ENCODE data around the gene SLC25A3.
"Not testable (repeated sequence)": the region's sequence is repeated elsewhere in the genome, so short reads cannot be mapped to it uniquely, and the experiment has no call there.

Gene SLC25A3

DNA sequence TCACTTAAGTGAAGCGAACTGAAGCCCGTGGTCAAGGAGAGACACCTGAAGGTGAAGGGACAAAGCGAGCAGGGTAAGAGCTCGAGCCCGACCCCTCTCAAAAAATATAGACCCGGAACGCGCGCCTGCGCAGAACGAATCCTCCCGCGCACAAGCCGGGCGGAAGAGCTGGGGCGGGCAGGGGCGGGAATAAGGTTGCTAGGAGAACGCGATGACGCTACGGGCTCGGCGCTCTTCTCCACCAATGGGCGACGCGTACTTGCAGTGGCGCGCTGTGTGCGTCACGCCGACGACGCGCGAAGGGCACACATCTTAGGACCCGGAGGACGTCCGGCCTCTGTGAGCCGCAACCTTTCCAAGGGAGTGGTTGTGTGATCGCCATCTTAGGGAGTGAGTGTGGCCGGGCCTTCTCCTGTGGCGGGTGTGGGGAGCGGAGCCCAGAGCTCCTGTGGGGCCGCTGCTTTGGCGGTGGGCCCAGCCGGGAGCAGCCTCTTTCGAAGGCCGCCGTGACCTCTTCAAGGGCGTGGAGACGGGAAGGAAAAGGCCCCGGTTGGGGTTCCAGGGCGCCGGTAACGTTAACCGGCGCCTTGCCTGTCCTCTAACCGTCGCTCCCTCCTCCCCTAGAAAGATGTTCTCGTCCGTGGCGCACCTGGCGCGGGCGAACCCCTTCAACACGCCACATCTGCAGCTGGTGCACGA lies at the start of gene SLC25A3:
TSS of gene SLC25A3 (plus strand) at position 336 of the 699 bp plus-strand sequence. CDS start at position 629, 293 bp downstream.
- intact Hi-C loops (cut with micrococcal nuclease), result loop anchor here (1.0 kb wide), 1 partner anchor 52 kb away; the partner anchor contains the start of gene APAF1
- Mint-ChIP-seq H3K27ac (peak within 1 kb of the TSS; percentile 92), H3K4me1 (ENCODE audit: low read depth) (peaks cover 23% of the 10 kb centered on the region), H3K4me3 (peak within 1 kb of the TSS; percentile 95), H3K27me3 (no peaks in the 10 kb centered on the region), H3K9me3 (no peaks in the 10 kb centered on the region), H3K36me3 (ENCODE audit: low read depth) (peaks cover 50% of the 10 kb centered on the region)

DNA sequence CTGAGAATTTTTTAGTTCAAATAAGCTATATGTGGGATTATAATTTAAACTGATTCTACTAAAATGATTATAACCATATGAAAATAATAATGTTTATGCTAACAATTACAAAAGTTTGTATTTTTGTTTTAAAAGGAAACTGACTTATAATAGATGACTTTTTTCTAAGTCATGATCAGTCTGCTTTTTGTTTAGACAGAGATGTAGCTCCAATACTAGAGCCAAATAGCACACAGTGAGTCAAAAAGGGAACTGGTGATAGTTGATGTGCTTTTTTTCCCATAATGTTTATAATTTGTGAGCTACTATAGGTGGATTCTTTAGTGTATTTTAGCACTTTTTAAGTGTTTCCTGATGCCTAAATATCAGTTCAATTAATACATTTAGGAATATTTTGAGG lies 49.8 kb upstream of the SLC25A3 start:
- Mint-ChIP-seq H3K4me3 (no peak overlapping the region), H3K9me3 (no peaks in the 10 kb centered on the region), H3K27me3 (no peaks in the 10 kb centered on the region), H3K36me3 (ENCODE audit: low read depth) (peaks cover 73% of the 10 kb centered on the region), H3K4me1 (ENCODE audit: low read depth) (no peaks in the 10 kb centered on the region), H3K27ac (no peak overlapping the region)
- intact Hi-C loops (cut with micrococcal nuclease), result no loop called here

DNA sequence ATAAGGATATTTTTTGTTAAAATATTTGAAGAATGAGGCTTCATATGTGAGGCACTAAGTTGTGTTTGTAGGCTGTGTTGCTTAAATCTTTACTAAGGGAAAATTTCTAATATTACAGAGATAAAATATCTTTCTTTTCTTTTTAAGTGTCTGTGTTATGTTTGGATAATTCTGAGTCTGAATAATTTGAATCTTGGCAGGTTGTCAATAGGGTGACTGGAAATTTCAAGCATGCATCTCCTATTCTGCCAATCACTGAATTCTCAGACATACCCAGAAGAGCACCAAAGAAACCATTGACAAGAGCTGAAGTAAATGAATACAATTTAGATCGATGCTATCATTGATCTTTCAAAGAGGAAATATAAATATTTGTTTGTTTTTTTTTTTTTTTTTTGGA lies 48.7 kb upstream of the SLC25A3 start:
- Mint-ChIP-seq H3K27ac (no peak overlapping the region), H3K36me3 (ENCODE audit: low read depth) (peaks cover 73% of the 10 kb centered on the region), H3K4me1 (ENCODE audit: low read depth) (no peaks in the 10 kb centered on the region), H3K4me3 (no peak overlapping the region), H3K9me3 (no peaks in the 10 kb centered on the region), H3K27me3 (no peaks in the 10 kb centered on the region)
- intact Hi-C loops (cut with micrococcal nuclease), result no loop called here

DNA sequence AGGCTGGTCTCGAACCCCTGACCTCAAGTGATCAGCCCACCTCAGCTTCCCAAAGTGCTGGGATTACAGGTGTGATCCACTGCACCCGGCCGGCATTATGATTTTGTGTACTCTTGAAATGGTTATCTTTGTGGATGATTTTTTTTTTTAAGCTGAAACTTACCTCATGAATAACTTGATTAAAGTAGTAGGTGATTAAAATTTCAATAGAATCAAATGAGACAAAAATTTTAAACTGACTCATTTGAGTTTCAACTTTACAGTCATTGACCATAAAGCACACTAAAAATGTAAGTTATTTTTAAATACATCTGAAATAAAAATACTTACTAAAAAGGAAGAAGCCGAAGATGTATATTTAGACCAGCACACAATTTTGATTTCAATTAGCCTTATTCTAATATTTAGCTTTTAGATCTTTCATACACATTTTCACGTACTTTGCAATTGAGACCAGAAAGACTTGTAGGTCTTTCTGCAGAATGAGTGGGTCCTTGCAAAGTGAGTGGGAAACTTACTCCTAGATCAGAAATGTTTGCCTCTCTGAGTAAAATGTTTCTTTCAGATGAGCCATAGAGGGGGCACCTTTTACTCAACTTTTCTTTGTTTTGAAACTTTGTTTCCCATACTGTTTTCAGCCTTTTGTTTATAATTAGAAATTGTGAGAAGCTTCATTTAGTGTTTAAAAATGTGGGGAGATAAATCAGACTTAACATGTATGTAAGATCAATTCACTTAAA lies 43.9 kb upstream of the SLC25A3 start:
- Mint-ChIP-seq H3K4me1 (ENCODE audit: low read depth) (peaks cover 9% of the 10 kb centered on the region), H3K9me3 (no peaks in the 10 kb centered on the region), H3K27ac (no peak overlapping the region), H3K4me3 (no peak overlapping the region), H3K36me3 (ENCODE audit: low read depth) (peaks cover 70% of the 10 kb centered on the region), H3K27me3 (no peaks in the 10 kb centered on the region)
- intact Hi-C loops (cut with micrococcal nuclease), result no loop called here

DNA sequence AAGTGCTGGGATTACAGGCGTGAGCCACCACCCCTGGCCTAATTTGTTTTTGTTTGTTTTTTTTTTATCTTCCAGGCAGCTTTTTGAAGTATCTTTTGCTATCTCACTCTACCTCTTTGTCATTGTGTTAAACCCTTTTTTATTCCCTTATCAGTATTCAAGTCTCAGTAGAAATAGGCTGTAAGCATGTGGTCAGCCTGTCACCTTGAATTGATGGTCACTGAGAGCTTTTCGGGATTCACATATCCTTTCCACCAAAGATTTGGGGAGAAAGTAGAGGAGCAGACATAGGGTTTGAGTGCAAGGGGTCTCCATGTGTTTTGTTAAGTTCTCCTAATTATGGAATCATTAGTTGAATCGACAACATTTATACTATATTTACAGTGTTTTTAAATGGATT lies 41.7 kb upstream of the SLC25A3 start:
- Mint-ChIP-seq H3K27ac (no peak overlapping the region), H3K4me3 (no peak overlapping the region), H3K27me3 (no peaks in the 10 kb centered on the region), H3K36me3 (ENCODE audit: low read depth) (peaks cover 52% of the 10 kb centered on the region), H3K4me1 (ENCODE audit: low read depth) (peaks cover 9% of the 10 kb centered on the region), H3K9me3 (no peaks in the 10 kb centered on the region)
- intact Hi-C loops (cut with micrococcal nuclease), result no loop called here

DNA sequence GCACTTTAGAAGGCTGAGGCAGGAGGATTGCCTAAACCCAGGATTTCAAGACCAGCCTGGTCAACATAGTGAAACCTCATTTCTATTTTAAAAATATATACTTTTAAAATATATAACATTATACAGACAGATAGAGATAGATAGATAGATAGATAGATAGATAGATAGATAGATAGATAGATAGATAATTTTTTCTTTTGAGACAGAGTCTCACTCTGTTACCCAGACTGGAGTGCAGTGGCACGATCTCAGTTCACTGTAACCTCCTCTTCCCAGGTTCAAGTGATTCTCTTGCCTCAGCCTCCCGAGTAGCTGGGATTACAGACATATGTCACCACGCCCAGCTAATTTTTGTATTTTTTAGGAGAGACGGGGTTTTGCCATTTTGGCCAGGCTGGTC lies 35.4 kb upstream of the SLC25A3 start:
- H3K4me3 Mint-ChIP-seq; H3K27ac Mint-ChIP-seq; H3K36me3 Mint-ChIP-seq (ENCODE audit: low read depth); H3K4me1 Mint-ChIP-seq (ENCODE audit: low read depth); H3K9me3 Mint-ChIP-seq; H3K27me3 Mint-ChIP-seq; intact Hi-C loops (cut with micrococcal nuclease): not testable (repeated sequence)

DNA sequence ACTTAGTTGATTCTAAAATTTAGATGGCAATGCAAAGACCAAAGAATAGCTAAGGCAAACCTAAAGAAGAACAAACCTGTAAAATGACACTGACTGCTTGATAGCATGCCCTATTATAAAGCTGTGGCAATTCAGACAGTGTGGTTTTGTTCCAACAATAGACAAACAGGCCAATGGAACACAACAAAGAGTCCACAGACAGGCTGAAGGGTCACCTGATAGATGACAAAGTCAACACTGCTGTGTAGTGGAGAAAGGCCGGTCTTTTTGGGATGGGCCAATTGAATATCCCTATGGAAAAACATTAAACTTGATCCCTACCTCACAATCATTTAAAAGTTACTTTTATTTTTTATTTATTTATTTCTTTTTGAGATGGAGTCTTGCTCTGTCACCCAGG lies 33.8 kb upstream of the SLC25A3 start:
- Mint-ChIP-seq H3K27ac (no peak overlapping the region), H3K9me3 (no peaks in the 10 kb centered on the region), H3K36me3 (ENCODE audit: low read depth) (no peaks in the 10 kb centered on the region)

DNA sequence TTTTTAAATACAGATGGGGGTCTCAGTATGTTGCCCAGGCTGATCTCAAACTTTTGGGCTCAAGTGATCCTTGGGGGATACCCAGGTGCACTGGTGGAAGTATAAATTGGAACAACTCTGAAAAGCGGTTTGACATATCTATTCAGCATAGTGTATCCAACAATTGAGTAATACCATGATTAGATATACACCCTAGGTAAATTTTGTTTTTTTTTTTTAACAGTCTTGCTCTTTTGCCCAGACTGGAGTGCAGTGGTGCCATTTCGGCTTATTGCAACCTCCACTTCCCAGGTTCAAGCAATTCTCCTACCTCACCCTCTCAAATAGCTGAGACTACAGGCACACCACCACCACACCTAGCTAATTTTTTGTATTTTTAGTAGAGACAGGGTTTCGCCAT lies 31.6 kb upstream of the SLC25A3 start:
- Mint-ChIP-seq H3K4me1 (ENCODE audit: low read depth) (no peaks in the 10 kb centered on the region), H3K27ac (no peak overlapping the region), H3K27me3 (no peaks in the 10 kb centered on the region), H3K4me3 (no peak overlapping the region), H3K9me3 (no peaks in the 10 kb centered on the region), H3K36me3 (ENCODE audit: low read depth) (no peaks in the 10 kb centered on the region)
- intact Hi-C loops (cut with micrococcal nuclease), result no loop called here

More for the DNA sequence above, 33.8 kb upstream of the SLC25A3 start:
- Mint-ChIP-seq H3K27me3 (no peaks in the 10 kb centered on the region), H3K4me1 (ENCODE audit: low read depth) (no peaks in the 10 kb centered on the region), H3K4me3 (no peak overlapping the region)
- intact Hi-C loops (cut with micrococcal nuclease), result no loop called here

DNA sequence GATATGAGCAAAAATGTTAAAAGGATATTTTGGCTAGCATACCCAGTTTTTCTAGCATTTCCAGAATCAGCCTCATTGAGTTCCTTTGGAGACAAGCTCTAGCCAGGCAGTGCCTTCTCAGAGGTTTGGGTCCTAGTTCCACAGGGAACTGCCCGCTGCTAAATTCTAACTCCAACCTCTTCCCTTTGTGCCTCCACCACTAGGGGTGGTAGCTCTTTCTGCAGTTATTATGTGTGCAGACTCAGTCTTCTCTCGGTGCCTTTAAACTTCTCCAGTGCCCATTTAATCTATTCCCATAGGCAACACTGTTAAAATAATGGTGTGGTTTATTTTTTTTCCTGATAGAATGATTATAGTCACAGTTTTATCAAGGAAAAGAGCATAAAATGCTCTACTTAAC lies 21.5 kb upstream of the SLC25A3 start:
- no peaks in the 10 kb centered on the region for H3K4me1 Mint-ChIP-seq (ENCODE audit: low read depth)
- intact Hi-C loops (cut with micrococcal nuclease), result no loop called here
- no peaks in the 10 kb centered on the region for H3K36me3 Mint-ChIP-seq (ENCODE audit: low read depth)
- H3K9me3 Mint-ChIP-seq, result no peaks in the 10 kb centered on the region
- H3K27ac Mint-ChIP-seq, result no peak overlapping the region
- H3K27me3 Mint-ChIP-seq, result no peaks in the 10 kb centered on the region
- no peak overlapping the region for H3K4me3 Mint-ChIP-seq

DNA sequence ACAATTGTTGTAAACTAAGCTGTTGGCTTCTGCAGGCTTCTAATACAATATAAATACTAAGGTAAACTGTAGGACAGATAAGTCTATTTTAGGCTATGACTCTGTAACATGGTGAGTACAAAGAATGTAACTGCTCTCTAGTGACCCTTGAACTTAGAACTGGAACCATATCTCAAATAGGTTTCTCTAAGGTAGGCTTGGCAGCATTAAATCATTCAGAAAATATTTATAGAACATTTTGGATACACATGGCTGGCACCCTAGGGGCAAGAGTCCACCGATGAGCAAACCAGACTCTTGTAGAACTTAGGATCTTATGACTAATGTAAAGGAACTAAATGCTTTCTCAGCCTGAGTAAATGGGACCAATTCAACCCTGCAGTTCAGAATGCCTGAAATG lies 19.4 kb upstream of the SLC25A3 start:
- Mint-ChIP-seq H3K36me3 (ENCODE audit: low read depth) (no peaks in the 10 kb centered on the region), H3K4me1 (ENCODE audit: low read depth) (no peaks in the 10 kb centered on the region), H3K9me3 (no peaks in the 10 kb centered on the region), H3K4me3 (no peak overlapping the region), H3K27me3 (no peaks in the 10 kb centered on the region), H3K27ac (no peak overlapping the region)
- intact Hi-C loops (cut with micrococcal nuclease), result no loop called here

DNA sequence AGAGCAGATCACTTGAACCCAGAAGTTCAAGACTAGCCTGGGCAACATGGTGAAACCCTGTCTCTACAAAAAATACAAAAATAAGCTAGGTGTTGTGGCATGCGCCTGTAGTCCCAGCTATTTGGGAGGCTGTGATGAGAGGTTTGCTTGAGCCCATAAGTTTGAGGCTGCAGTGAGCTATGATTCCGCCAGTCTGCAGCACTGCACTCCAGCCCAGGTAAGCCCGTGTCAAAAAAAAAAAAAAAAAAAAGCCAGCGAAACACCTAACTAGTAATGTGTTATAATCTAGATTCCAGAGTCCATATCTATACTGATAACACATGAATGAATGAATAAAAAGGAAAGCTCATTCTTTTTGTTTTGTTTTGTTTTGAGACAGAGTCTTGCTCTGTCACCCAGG lies 18.5 kb upstream of the SLC25A3 start:
- intact Hi-C loops (cut with micrococcal nuclease), result no loop called here
- Mint-ChIP-seq H3K27ac (no peak overlapping the region), H3K9me3 (no peaks in the 10 kb centered on the region), H3K27me3 (no peaks in the 10 kb centered on the region), H3K4me3 (no peak overlapping the region), H3K36me3 (ENCODE audit: low read depth) (no peaks in the 10 kb centered on the region), H3K4me1 (ENCODE audit: low read depth) (no peaks in the 10 kb centered on the region)

DNA sequence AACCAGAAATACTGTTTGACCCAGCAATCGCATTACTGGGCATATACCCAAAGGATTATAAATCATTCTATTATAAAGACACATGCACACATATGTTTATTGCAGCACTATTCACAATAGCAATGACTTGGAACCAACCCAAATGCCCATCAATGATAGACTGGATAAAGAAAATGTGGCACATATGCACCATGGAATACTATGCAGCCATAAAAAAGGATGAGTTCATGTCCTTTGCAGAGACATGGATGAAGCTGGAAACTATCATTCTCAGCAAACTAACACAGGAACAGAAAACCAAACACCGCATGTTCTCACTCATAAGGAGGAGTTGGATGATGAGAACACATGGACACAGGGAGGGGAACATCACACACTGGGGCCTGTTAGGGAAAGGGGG lies 16.7 kb upstream of the SLC25A3 start:
- H3K27ac Mint-ChIP-seq; H3K4me1 Mint-ChIP-seq (ENCODE audit: low read depth); H3K4me3 Mint-ChIP-seq; H3K36me3 Mint-ChIP-seq (ENCODE audit: low read depth); H3K27me3 Mint-ChIP-seq; intact Hi-C loops (cut with micrococcal nuclease); H3K9me3 Mint-ChIP-seq: not testable (repeated sequence)

DNA sequence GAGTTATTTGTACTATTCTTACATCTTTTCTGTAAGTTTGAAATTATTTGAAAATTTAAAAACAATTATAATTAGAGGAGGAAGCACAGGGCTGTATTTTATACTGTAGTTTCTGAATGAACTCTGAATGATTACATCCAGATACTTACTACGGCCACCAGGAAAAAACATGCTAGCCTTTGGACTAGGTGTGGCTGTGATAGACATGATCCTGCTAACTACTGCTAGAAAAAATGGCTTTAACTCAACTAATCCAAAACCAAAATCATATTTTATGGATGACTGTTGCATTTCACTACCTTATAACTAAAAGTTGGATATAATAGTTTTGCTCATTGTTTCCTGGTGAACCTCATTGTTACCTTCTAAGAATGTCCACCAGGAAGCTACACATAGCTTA lies 15.1 kb upstream of the SLC25A3 start:
- intact Hi-C loops (cut with micrococcal nuclease), result no loop called here
- Mint-ChIP-seq H3K27me3 (no peaks in the 10 kb centered on the region), H3K36me3 (ENCODE audit: low read depth) (no peaks in the 10 kb centered on the region), H3K4me1 (ENCODE audit: low read depth) (no peaks in the 10 kb centered on the region), H3K9me3 (no peaks in the 10 kb centered on the region), H3K4me3 (no peak overlapping the region), H3K27ac (no peak overlapping the region)

DNA sequence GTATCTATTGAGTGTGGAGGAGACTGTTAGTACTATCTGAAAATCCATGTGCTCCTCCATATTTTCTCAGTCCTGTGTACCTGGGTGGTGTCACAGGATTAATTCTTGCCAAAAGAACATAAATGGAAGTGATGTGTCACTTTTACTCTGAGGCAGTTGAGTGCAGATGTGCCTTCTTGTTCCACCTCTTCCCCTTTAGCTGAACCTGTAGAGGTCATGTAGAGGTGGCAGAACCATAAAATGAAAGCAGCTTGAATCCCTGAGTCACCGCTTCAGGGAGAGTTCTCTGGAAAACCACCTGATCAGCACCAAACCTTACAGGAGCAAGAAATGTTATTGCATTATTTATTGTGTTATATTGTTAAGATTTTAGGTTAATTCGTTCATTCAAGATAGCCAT lies 14.7 kb upstream of the SLC25A3 start:
- H3K4me3 Mint-ChIP-seq, result no peak overlapping the region

DNA sequence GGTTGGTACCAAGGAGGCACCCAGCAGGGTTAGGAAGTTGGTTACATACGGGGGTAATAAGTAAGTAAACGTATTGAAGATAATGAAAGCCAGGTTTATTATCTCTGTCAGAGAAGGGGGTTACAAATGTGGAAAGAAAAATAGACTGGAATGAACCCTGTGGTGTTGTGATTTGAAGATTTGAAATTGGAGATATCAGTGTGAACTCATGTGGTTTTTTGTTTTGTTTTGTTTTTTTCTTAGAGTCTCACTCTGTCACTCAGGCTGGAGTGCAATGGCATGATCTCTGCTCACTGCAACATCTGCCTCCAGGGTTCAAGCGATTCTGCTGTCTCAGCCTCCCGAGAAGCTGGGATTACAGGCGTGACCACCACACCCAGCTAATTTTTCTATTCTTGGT lies 14.1 kb upstream of the SLC25A3 start:
- Mint-ChIP-seq H3K4me3 (no peak overlapping the region), H3K9me3 (no peaks in the 10 kb centered on the region), H3K4me1 (ENCODE audit: low read depth) (no peaks in the 10 kb centered on the region), H3K27ac (no peak overlapping the region), H3K36me3 (ENCODE audit: low read depth) (no peaks in the 10 kb centered on the region), H3K27me3 (no peaks in the 10 kb centered on the region)
- intact Hi-C loops (cut with micrococcal nuclease), result no loop called here

More for the DNA sequence above, 14.7 kb upstream of the SLC25A3 start:
- H3K36me3 Mint-ChIP-seq (ENCODE audit: low read depth), result no peaks in the 10 kb centered on the region
- H3K4me1 Mint-ChIP-seq (ENCODE audit: low read depth), result no peaks in the 10 kb centered on the region
- H3K27me3 Mint-ChIP-seq, result no peaks in the 10 kb centered on the region
- no peak overlapping the region for H3K27ac Mint-ChIP-seq
- intact Hi-C loops (cut with micrococcal nuclease), result no loop called here
- H3K9me3 Mint-ChIP-seq, result no peaks in the 10 kb centered on the region
